HL-60 (cell line): Measurements from ENCODE around the gene WFDC13.
"Not testable (repeated sequence)": the region's sequence is repeated elsewhere in the genome, so short reads cannot be mapped to it uniquely, and the experiment has no call there.

Source experiments
- DNase-seq, 2 experiments: peaks; one replicate each; pipeline ENCODE4 v3.0.0-alpha.2; 2010 to 2020; ENCODE audit warnings: low read depth in 1 of 2, low spot score in 1 of 2
- H3K27ac ChIP-seq: fragments of 250-450 bp; sonication (Bioruptor Pico); replicated peaks from 2 replicates; pipeline ENCODE4 v1.5.1; 2020; ENCODE audit warnings: mild to moderate bottlenecking, moderate library complexity
- H3K27me3 ChIP-seq: fragments of 250-450 bp; sonication (Bioruptor Pico); 2 replicates; pipeline ENCODE4 v1.5.1; 2021; ENCODE audit warnings: mild to moderate bottlenecking, moderate library complexity; ENCODE audit not compliant: insufficient read depth, poor library complexity, severe bottlenecking
- H3K4me3 ChIP-seq: replicated peaks from 2 replicates; pipeline ENCODE4 v1.5.1; 2011; ENCODE audit warnings: mild to moderate bottlenecking, control low read depth, low read length; ENCODE audit not compliant: insufficient read depth
- GABPA ChIP-seq: IDR thresholded peaks from 2 replicates; pipeline ENCODE4 v1.6.1; 2012; ENCODE audit warnings: low read depth
- POLR2AphosphoS5 ChIP-seq: IDR thresholded peaks from 2 replicates; pipeline ENCODE4 v1.6.1; 2012; ENCODE audit warnings: low read depth
- SPI1 ChIP-seq: IDR thresholded peaks from 2 replicates; pipeline ENCODE4 v1.6.1; 2012; ENCODE audit warnings: low read depth, mild to moderate bottlenecking, borderline replicate concordance
- TF ChIP-seq, protein P1 (sequence below): IDR thresholded peaks from one replicate; pipeline ENCODE4 v1.5.1; 2011; ENCODE audit warnings: low read length, control low read depth, inconsistent platforms; ENCODE audit not compliant: insufficient read depth
- TF ChIP-seq, protein P2 (sequence below): IDR thresholded peaks from 2 replicates; pipeline ENCODE4 v1.6.1; 2012; ENCODE audit warnings: low read depth; ENCODE audit not compliant: insufficient replicate concordance

Gene WFDC13

DNA sequence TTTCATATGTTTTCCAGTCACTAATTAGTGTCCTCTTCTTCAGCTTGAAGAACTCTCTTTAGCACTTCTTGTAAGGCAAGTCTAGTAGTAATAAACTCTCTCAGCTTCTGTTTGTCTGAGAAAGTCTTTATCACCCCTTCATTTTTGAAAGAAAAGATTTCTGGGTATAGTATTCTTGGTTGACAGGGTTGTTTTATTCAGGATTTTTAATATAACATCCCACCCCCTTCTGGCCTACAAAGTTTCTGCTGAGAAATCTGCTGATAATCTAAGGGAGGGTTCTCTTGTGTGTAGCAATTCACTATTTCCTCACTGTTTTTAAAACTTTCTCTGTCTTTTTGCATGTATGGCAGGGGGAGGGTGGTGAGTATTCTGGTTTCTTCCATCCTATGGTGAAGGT is 22.2 kb upstream of the WFDC13 start:
- no peak for DNase-seq
- H3K4me3 ChIP-seq: no peak overlapping the region
- peaks cover 7% of the 10 kb centered on the region for H3K27me3 ChIP-seq
- TF ChIP-seq, protein P1, sequence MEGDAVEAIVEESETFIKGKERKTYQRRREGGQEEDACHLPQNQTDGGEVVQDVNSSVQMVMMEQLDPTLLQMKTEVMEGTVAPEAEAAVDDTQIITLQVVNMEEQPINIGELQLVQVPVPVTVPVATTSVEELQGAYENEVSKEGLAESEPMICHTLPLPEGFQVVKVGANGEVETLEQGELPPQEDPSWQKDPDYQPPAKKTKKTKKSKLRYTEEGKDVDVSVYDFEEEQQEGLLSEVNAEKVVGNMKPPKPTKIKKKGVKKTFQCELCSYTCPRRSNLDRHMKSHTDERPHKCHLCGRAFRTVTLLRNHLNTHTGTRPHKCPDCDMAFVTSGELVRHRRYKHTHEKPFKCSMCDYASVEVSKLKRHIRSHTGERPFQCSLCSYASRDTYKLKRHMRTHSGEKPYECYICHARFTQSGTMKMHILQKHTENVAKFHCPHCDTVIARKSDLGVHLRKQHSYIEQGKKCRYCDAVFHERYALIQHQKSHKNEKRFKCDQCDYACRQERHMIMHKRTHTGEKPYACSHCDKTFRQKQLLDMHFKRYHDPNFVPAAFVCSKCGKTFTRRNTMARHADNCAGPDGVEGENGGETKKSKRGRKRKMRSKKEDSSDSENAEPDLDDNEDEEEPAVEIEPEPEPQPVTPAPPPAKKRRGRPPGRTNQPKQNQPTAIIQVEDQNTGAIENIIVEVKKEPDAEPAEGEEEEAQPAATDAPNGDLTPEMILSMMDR: no peak
- TF ChIP-seq, protein P2, sequence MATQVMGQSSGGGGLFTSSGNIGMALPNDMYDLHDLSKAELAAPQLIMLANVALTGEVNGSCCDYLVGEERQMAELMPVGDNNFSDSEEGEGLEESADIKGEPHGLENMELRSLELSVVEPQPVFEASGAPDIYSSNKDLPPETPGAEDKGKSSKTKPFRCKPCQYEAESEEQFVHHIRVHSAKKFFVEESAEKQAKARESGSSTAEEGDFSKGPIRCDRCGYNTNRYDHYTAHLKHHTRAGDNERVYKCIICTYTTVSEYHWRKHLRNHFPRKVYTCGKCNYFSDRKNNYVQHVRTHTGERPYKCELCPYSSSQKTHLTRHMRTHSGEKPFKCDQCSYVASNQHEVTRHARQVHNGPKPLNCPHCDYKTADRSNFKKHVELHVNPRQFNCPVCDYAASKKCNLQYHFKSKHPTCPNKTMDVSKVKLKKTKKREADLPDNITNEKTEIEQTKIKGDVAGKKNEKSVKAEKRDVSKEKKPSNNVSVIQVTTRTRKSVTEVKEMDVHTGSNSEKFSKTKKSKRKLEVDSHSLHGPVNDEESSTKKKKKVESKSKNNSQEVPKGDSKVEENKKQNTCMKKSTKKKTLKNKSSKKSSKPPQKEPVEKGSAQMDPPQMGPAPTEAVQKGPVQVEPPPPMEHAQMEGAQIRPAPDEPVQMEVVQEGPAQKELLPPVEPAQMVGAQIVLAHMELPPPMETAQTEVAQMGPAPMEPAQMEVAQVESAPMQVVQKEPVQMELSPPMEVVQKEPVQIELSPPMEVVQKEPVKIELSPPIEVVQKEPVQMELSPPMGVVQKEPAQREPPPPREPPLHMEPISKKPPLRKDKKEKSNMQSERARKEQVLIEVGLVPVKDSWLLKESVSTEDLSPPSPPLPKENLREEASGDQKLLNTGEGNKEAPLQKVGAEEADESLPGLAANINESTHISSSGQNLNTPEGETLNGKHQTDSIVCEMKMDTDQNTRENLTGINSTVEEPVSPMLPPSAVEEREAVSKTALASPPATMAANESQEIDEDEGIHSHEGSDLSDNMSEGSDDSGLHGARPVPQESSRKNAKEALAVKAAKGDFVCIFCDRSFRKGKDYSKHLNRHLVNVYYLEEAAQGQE: no peak
- TF ChIP-seq SPI1 (no peak), GABPA (no peak), POLR2AphosphoS5 (no peak)
- H3K27ac ChIP-seq: no peak overlapping the region

DNA sequence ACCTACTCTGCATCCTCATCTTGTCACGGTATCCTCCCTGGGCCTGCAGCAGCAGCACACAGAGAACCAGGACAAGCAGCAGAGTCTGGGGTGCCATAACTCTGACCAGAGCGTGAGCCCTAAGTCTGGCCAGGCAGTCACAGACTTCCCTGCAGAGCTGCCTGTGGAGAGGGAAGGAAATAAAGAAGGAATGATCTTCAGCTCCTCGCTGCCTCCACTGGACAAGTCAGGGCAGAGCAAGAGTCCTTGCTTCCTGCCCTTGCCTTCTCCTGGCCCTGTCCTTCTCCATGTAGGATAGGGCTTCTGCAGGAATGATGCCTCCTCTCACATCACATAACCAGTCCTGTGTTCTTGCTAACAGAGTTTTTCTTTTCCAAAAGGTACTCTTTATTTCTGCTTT is 15.9 kb upstream of the WFDC13 start:
- H3K27ac ChIP-seq: no peak overlapping the region
- no peak overlapping the region for H3K4me3 ChIP-seq
- H3K27me3 ChIP-seq: no peaks in the 10 kb centered on the region
- DNase-seq: no peak
- TF ChIP-seq GABPA: no peak
- TF ChIP-seq, protein P1: peak; percentile 2

DNA sequence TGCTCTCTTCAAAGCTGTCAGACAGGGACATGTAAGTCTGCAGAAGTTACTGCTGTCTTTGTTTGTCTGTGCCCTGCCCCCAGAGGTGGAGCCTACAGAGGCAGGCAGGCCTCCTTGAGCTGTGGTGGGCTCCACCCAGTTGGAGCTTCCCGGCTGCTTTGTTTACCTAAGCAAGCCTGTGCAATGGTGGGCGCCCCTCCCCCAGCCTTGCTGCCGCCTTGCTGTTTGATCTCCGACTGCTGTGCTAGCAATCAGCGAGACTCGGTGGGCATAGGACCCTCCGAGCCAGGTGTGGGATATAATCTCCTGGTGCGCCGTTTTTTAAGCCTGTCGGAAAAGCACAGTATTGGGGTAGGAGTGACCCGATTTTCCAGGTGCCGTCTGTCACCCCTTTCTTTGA is 8.5 kb upstream of the WFDC13 start:
- not testable (repeated sequence) for H3K4me3 ChIP-seq, DNase-seq, H3K27ac ChIP-seq

DNA sequence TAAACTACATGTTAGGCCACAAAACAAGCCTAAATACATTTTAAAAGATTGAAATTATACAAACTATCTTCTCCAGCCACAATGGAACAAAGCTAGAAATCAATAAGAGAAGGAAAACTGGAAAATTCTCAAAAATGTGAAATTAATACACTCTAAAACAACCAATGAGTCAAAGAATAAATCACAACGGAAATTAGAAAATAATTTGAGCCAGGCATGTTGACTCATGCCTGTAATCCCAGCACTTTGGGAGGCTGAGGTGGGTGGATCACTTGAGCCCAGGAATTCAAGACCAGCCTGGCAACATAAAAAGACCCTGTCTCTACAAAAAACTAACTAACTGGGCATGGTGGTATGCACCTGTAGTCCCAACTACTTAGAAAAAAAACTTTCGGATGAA is 6.3 kb upstream of the WFDC13 start:
- TF ChIP-seq, protein P1: no peak
- TF ChIP-seq, protein P2: no peak
- TF ChIP-seq GABPA (no peak), POLR2AphosphoS5 (no peak), SPI1 (no peak)
- DNase-seq: no peak
- Histone ChIP-seq H3K4me3 (no peak overlapping the region), H3K27ac (no peak overlapping the region), H3K27me3 (peaks cover 3% of the 10 kb centered on the region)

More for the DNA sequence above, 8.5 kb upstream of the WFDC13 start:
- not testable (repeated sequence) for H3K27me3 ChIP-seq
